ENCODE measurements around the gene TMEM217. TPM values are rescaled to one million over a fixed set of nuclear protein-coding genes. Genes with fewer than 3 reads are reported as not detected.

Gene TMEM217
- total RNA-seq (2022; extraction: Qiagen RNA extraction; ENCODE audit: low read depth): 0.33 to 1.7 TPM (median 0.72 TPM) in 5 replicates

GRCh38 chr6:37257634-37258404, at the start of gene TMEM217, which contains the start of gene TBC1D22B:
Gene TMEM217, minus strand, starts transcription at chr6:37258144. Its CDS starts 39,114 bp downstream, at chr6:37219030.
Gene TBC1D22B, plus strand, starts transcription at chr6:37257772. Its CDS starts 146 bp downstream, at chr6:37257918.

GRCh38 chr6:37169496-37170272, 88.3 kb downstream of the TMEM217 start, which contains the start of gene PIM1:
Gene PIM1, plus strand, starts transcription at chr6:37170152. Its CDS starts 424 bp downstream, at chr6:37170576.

Other genes with a start within 250 kb of the TMEM217 start
- gene PIM1, start 88.0 kb downstream of the TMEM217 start, total RNA-seq (2022; extraction: Qiagen RNA extraction; ENCODE audit: low read depth): 10.1 to 14.5 TPM (median 13.4 TPM) in 5 replicates
- 4.4 to 5.9 TPM (median 5.7 TPM) in 5 replicates for gene TBC1D22B, start 372 bp downstream of the TMEM217 start, total RNA-seq (2022; extraction: Qiagen RNA extraction; ENCODE audit: low read depth)
- gene RNF8, start 95.8 kb upstream of the TMEM217 start, total RNA-seq (2022; extraction: Qiagen RNA extraction; ENCODE audit: low read depth): 20.1 to 24.3 TPM (median 23.4 TPM) in 5 replicates
- gene CMTR1, start 175.1 kb upstream of the TMEM217 start, total RNA-seq (2022; extraction: Qiagen RNA extraction; ENCODE audit: low read depth): 14.2 to 17.2 TPM (median 15.6 TPM) in 5 replicates
- gene CCDC167, start 241.7 kb upstream of the TMEM217 start, total RNA-seq (2022; extraction: Qiagen RNA extraction; ENCODE audit: low read depth): 40.9 to 52.5 TPM (median 46.0 TPM) in 5 replicates